ENCODE measurements around the gene MAGEA4.

- TF ChIP-seq, protein P1, sequence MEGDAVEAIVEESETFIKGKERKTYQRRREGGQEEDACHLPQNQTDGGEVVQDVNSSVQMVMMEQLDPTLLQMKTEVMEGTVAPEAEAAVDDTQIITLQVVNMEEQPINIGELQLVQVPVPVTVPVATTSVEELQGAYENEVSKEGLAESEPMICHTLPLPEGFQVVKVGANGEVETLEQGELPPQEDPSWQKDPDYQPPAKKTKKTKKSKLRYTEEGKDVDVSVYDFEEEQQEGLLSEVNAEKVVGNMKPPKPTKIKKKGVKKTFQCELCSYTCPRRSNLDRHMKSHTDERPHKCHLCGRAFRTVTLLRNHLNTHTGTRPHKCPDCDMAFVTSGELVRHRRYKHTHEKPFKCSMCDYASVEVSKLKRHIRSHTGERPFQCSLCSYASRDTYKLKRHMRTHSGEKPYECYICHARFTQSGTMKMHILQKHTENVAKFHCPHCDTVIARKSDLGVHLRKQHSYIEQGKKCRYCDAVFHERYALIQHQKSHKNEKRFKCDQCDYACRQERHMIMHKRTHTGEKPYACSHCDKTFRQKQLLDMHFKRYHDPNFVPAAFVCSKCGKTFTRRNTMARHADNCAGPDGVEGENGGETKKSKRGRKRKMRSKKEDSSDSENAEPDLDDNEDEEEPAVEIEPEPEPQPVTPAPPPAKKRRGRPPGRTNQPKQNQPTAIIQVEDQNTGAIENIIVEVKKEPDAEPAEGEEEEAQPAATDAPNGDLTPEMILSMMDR (IDR thresholded peaks at IDR 0.05), result no peak
- TF ChIP-seq POLR2A (IDR thresholded peaks at IDR 0.05), result no peak
Measured at GRCh38 chrX:151879856-151880255, 32.8 kb upstream of the MAGEA4 start.
